GM23338 (cell line): ENCODE measurements around the gene TNK2. TPM values are rescaled to one million over a fixed set of nuclear protein-coding genes. Genes with fewer than 3 reads are reported as not detected.

Experiments used
- ATAC-seq: fragments of 200-7000 bp; cut with Tn5 transposase; 3 replicates; pipeline ENCODE4 v1.9.1; 2020
- DNase-seq: peaks from one replicate; pipeline ENCODE4 v3.0.0-alpha.2; 2015; ENCODE audit warnings: low spot score
- H2AFZ ChIP-seq: fragments of 200-600 bp; sonication (generic); 2 replicates; pipeline ENCODE4 v1.8.0; 2016; ENCODE audit warnings: antibody characterized with exemption, mild to moderate bottlenecking, moderate library complexity
- H3F3A ChIP-seq: fragments of 200-600 bp; sonication (generic); replicated peaks from 2 replicates; pipeline ENCODE4 v1.8.0; 2017; ENCODE audit warnings: antibody characterized with exemption, mixed run types, low read depth
- H3K27ac ChIP-seq: fragments of 200-600 bp; sonication (generic); 2 replicates; pipeline ENCODE4 v1.6.1; 2016; ENCODE audit warnings: low read depth
- H3K27me3 ChIP-seq: fragments of 200-600 bp; sonication (generic); 2 replicates; pipeline ENCODE4 v1.8.0; 2016; ENCODE audit warnings: mild to moderate bottlenecking, mixed run types, moderate library complexity; ENCODE audit not compliant: insufficient read depth
- H3K36me3 ChIP-seq: fragments of 200-600 bp; sonication (generic); 2 replicates; pipeline ENCODE4 v1.8.0; 2016; ENCODE audit warnings: mild to moderate bottlenecking; ENCODE audit not compliant: insufficient read depth
- H3K4me1 ChIP-seq: fragments of 200-600 bp; sonication (generic); 2 replicates; pipeline ENCODE4 v1.8.0; 2016; ENCODE audit warnings: mild to moderate bottlenecking, moderate library complexity; ENCODE audit not compliant: insufficient read depth
- H3K4me2 ChIP-seq: fragments of 200-600 bp; sonication (generic); 2 replicates; pipeline ENCODE4 v1.7.1; 2017; ENCODE audit warnings: mixed run types
- H3K4me3 ChIP-seq: fragments of 200-600 bp; sonication (generic); 2 replicates; pipeline ENCODE4 v1.6.1; 2016; ENCODE audit warnings: mixed run types
- H3K79me2 ChIP-seq: fragments of 200-600 bp; sonication (generic); replicated peaks from 2 replicates; pipeline ENCODE4 v1.8.0; 2017; ENCODE audit warnings: mild to moderate bottlenecking; ENCODE audit not compliant: insufficient read depth
- H3K9me2 ChIP-seq: fragments of 200-600 bp; sonication (generic); 2 replicates; pipeline ENCODE4 v1.8.0; 2017; ENCODE audit not compliant: insufficient read depth
- H4K20me1 ChIP-seq: fragments of 200-600 bp; sonication (generic); replicated peaks from 2 replicates; pipeline ENCODE4 v1.8.0; 2017; ENCODE audit warnings: mild to moderate bottlenecking; ENCODE audit not compliant: insufficient read depth
- H3K27ac Mint-ChIP-seq: 2 replicates; pipeline ENCODE4 v1.8.0; 2020; ENCODE audit warnings: inconsistent platforms, mild to moderate bottlenecking, moderate library complexity, mixed read lengths
- H3K27me3 Mint-ChIP-seq: 3 replicates; pipeline ENCODE4 v1.8.0; 2022; ENCODE audit warnings: low read depth, mild to moderate bottlenecking, moderate library complexity, mixed read lengths, inconsistent platforms; ENCODE audit not compliant: insufficient read depth, poor library complexity
- H3K36me3 Mint-ChIP-seq: 3 replicates; pipeline ENCODE4 v1.8.0; 2021; ENCODE audit warnings: low read depth, mild to moderate bottlenecking, inconsistent platforms, moderate library complexity, mixed read lengths
- H3K4me1 Mint-ChIP-seq: 3 replicates; pipeline ENCODE4 v1.8.0; 2020; ENCODE audit warnings: mild to moderate bottlenecking, inconsistent platforms, mixed read lengths
- H3K4me3 Mint-ChIP-seq: 3 replicates; pipeline ENCODE4 v1.8.0; 2021; ENCODE audit warnings: moderate library complexity, mild to moderate bottlenecking, inconsistent platforms, mixed read lengths
- H3K9me3 Mint-ChIP-seq: 3 replicates; pipeline ENCODE4 v1.8.0; 2020; ENCODE audit warnings: moderate library complexity, mild to moderate bottlenecking, inconsistent platforms, mixed read lengths
- CREB1 ChIP-seq: fragments of 250-450 bp; sonication (Bioruptor Pico); IDR thresholded peaks from 2 replicates; pipeline ENCODE4 v1.5.0; 2020; ENCODE audit warnings: low read depth, mild to moderate bottlenecking, moderate library complexity
- CTCF ChIP-seq, 2 experiments: fragments of 200-600 bp in 1 of 2; sonication (generic) in 1 of 2; conservative IDR thresholded peaks; 2 replicates each; pipeline versions ENCODE4 v1.5.1 to v1.6.1; 2016 to 2017; ENCODE audit warnings: antibody characterized with exemption in 2 of 2, low read depth in 2 of 2, mild to moderate bottlenecking in 2 of 2, moderate library complexity in 1 of 2
- ETS1 ChIP-seq: IDR thresholded peaks from 2 replicates; pipeline ENCODE4 v1.6.1; 2016; ENCODE audit warnings: antibody characterized with exemption
- EZH2 ChIP-seq: fragments of 200-600 bp; sonication (generic); IDR thresholded peaks from one replicate; pipeline ENCODE4 v1.8.0; 2017; ENCODE audit warnings: antibody characterized with exemption, mild to moderate bottlenecking, low read depth; ENCODE audit not compliant: unreplicated experiment
- EZH2phosphoT487 ChIP-seq: fragments of 200-600 bp; sonication (generic); IDR thresholded peaks from one replicate; pipeline ENCODE4 v1.8.1; 2018; ENCODE audit warnings: antibody characterized with exemption; ENCODE audit not compliant: unreplicated experiment
- POLR2AphosphoS5 ChIP-seq: IDR thresholded peaks from 2 replicates; pipeline ENCODE4 v1.6.1; 2016; ENCODE audit warnings: antibody characterized with exemption, low read depth
- STAT1 ChIP-seq: IDR thresholded peaks from one replicate; pipeline ENCODE4 v1.6.1; 2016; ENCODE audit warnings: antibody characterized with exemption; ENCODE audit not compliant: unreplicated experiment
- ZNF114 ChIP-seq: fragments of 250-450 bp; sonication (Bioruptor Pico); IDR thresholded peaks from 2 replicates; pipeline ENCODE4 v1.5.0; 2020; ENCODE audit warnings: mild to moderate bottlenecking, moderate library complexity
- ZNF331 ChIP-seq: fragments of 250-450 bp; sonication (Bioruptor Pico); IDR thresholded peaks from 2 replicates; pipeline ENCODE4 v1.5.0; 2020; ENCODE audit warnings: low read depth, mild to moderate bottlenecking, moderate library complexity
- polyA plus RNA-seq: library from polyadenylated mRNA; unstranded; fragments of >200 nt; fragmentation: Nextera tagmentation; extraction: Ambion mirVana; gene quantifications from 2 replicates; pipeline ENCODE4 v1.2.1, GENCODE V29; 2016
- total RNA-seq: library from RNA; depleted of rRNA; stranded (reverse); fragments of >200 nt; shearing (Covaris generic); gene quantifications from 2 replicates; pipeline ENCODE4 v1.2.3, GENCODE V29; 2014

Gene TNK2
- total and polyA plus RNA-seq, 2 experiments from 2014 or later, result 10.0 to 22.5 TPM

- no peak overlapping the region for H2AFZ ChIP-seq
- no peak overlapping the region for H3K27ac Mint-ChIP-seq
- H3K27ac ChIP-seq, result no peak overlapping the region
- H3K36me3 Mint-ChIP-seq, result no peaks in the 10 kb centered on the region; the same call in 2 of the 3 replicates
- H3K4me2 ChIP-seq, result no peak overlapping the region
- no peaks in the 10 kb centered on the region for H4K20me1 ChIP-seq
- no peak for DNase-seq
- no peaks in the 10 kb centered on the region for H3K27me3 ChIP-seq
- H3K4me1 Mint-ChIP-seq, result no peaks in the 10 kb centered on the region
- H3K27me3 Mint-ChIP-seq, result peaks cover 8% of the 10 kb centered on the region
- no peak for ATAC-seq
- no peak overlapping the region for H3K4me3 Mint-ChIP-seq
- no peak overlapping the region for H3K4me3 ChIP-seq
- H3K4me1 ChIP-seq, result no peaks in the 10 kb centered on the region
- H3F3A ChIP-seq, result no peaks in the 10 kb centered on the region
- H3K36me3 ChIP-seq, result no peaks in the 10 kb centered on the region
- TF ChIP-seq POLR2AphosphoS5, result no peak
- TF ChIP-seq STAT1, result no peak
- no peak for TF ChIP-seq CTCF (conservative IDR thresholded peaks at IDR 0.05; ENCODE audit: low read depth in 2 of 2)
- TF ChIP-seq EZH2phosphoT487, result no peak
- no peak for TF ChIP-seq EZH2
- no peak for TF ChIP-seq CREB1 (CRISPR knock-in tag)
- H3K79me2 ChIP-seq, result no peaks in the 10 kb centered on the region
- no peaks in the 10 kb centered on the region for H3K9me2 ChIP-seq
- no peaks in the 10 kb centered on the region for H3K9me3 Mint-ChIP-seq
These were observed 37.9 kb downstream of the TNK2 start for GRCh38 chr3:195870442-195870841.

DNA sequence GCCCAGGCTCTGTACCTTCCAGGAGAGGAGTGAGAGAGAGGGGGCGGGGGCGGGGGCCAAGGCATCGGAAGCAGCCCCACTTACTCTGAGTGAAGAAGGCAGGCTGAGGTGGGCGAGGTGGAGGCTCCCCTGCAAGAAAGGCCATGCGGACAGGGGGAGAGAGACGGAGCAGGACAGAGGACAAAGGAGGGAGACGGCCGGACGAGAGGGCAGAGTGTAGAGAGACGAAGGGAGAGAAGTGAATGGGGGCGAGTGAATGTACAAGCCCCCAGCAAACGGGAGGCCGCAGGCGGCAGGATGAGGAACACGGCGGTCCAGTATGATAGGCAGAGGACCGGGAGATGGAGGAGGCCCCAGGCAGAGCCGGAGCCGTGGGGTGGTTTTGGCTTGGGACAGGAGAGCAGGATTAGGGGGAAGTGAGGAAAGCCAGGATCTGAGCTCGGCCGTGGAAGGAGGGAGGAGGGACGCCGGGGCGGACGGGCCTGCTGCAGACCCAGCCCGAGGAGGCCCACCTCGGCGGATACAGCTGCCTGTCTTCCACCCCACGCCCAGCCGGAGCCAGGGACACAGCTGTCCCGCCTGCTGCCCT is 38.8 kb downstream of the TNK2 start:
- Histone ChIP-seq H3K27me3 (no peaks in the 10 kb centered on the region), H3K36me3 (no peaks in the 10 kb centered on the region), H3K9me2 (no peaks in the 10 kb centered on the region), H3K4me2 (no peak overlapping the region), H4K20me1 (no peaks in the 10 kb centered on the region), H3K4me3 (no peak overlapping the region), H3F3A (no peaks in the 10 kb centered on the region), H3K79me2 (no peaks in the 10 kb centered on the region), H3K27ac (no peak overlapping the region), H2AFZ (no peak overlapping the region), H3K4me1 (no peaks in the 10 kb centered on the region)
- H3K4me3 Mint-ChIP-seq, result no peak overlapping the region; the same call in 2 of the 3 replicates
- H3K27ac Mint-ChIP-seq, result 0 out of 2 replicates have a peak overlapping the region, but pooled peaks have one; percentile 43
- no peak for ATAC-seq
- no peak for TF ChIP-seq ZNF114 (CRISPR knock-in tag)
- no peak for TF ChIP-seq ETS1
- TF ChIP-seq CTCF (conservative IDR thresholded peaks at IDR 0.05; ENCODE audit: low read depth in 2 of 2), result no peak
- TF ChIP-seq CREB1 (CRISPR knock-in tag), result no peak
- TF ChIP-seq ZNF331 (CRISPR knock-in tag), result no peak
- no peak for TF ChIP-seq EZH2
- TF ChIP-seq EZH2phosphoT487, result no peak
- TF ChIP-seq POLR2AphosphoS5, result no peak
- H3K9me3 Mint-ChIP-seq, result no peaks in the 10 kb centered on the region
- DNase-seq, result no peak
- H3K4me1 Mint-ChIP-seq, result no peaks in the 10 kb centered on the region
- no peaks in the 10 kb centered on the region; the same call in 2 of the 3 replicates for H3K36me3 Mint-ChIP-seq
- H3K27me3 Mint-ChIP-seq, result peaks cover 8% of the 10 kb centered on the region
